Mesodermal cell (in vitro differentiated cells): ENCODE data around the gene DNM2.
"Not testable (repeated sequence)": the region's sequence is repeated elsewhere in the genome, so short reads cannot be mapped to it uniquely, and the experiment has no call there.

ENCODE experiments used
- H3K27ac ChIP-seq: 2 replicates; pipeline ENCODE4 v1.7.0; 2013; ENCODE audit warnings: mild to moderate bottlenecking, low read depth, low read length, moderate library complexity; ENCODE audit not compliant: severe bottlenecking
- H3K36me3 ChIP-seq: 2 replicates; pipeline ENCODE4 v1.7.1; 2013; ENCODE audit warnings: mild to moderate bottlenecking, low read length, moderate library complexity; ENCODE audit not compliant: control insufficient read depth, insufficient read depth
- H3K4me1 ChIP-seq: one replicate; pipeline ENCODE4 v1.7.1; 2013; ENCODE audit warnings: mild to moderate bottlenecking, low read length; ENCODE audit not compliant: insufficient read depth, control insufficient read depth, poor library complexity, severe bottlenecking
- H3K4me3 ChIP-seq: 2 replicates; pipeline ENCODE4 v1.7.0; 2013; ENCODE audit warnings: low read length, control low read depth, mild to moderate bottlenecking; ENCODE audit not compliant: insufficient read depth, poor library complexity, severe bottlenecking; ENCODE audit errors: extremely low read depth
- H3K9me3 ChIP-seq: 2 replicates; pipeline ENCODE4 v1.7.1; 2013; ENCODE audit warnings: mild to moderate bottlenecking, low read length, moderate library complexity; ENCODE audit not compliant: control insufficient read depth
- WGBS, 2 experiments: methylation state at CpG; one replicate each; pipeline ENCODE4 v1.1.5; 2013; ENCODE audit warnings: missing lambda C conversion rate in 2 of 2; ENCODE audit not compliant: insufficient coverage in 2 of 2; 5-methylcytosine and 5-hydroxymethylcytosine counted together

Gene DNM2

DNA sequence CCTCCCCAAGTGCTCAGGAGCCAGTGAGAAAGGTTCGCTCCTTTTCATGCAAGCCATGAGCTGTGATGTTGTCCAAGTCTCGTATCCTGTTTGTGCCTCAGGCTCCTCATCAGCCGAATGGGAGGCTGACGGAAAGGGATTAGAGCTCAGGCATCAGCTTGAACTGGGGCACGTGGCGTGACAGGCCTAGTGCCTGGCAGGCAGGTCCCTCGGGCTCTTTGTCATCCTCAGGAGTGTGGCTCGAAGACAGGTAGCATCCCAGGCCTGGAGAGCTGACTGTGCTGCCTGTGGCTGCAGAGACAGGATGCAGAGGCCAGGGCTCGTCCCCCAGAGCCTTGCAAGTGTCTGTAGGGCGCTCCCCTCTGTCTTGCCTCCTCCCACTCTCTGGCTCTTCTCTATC lies 38.5 kb downstream of the DNM2 start:
- 86 to 87% methylated on average over 8 to 10 of the region's 10 CpGs for WGBS, 2 experiments
- Histone ChIP-seq H3K9me3 (no peaks in the 10 kb centered on the region), H3K36me3 (peaks cover 25% of the 10 kb centered on the region), H3K27ac (no peak overlapping the region), H3K4me3 (no peak overlapping the region), H3K4me1 (peaks cover 20% of the 10 kb centered on the region)

DNA sequence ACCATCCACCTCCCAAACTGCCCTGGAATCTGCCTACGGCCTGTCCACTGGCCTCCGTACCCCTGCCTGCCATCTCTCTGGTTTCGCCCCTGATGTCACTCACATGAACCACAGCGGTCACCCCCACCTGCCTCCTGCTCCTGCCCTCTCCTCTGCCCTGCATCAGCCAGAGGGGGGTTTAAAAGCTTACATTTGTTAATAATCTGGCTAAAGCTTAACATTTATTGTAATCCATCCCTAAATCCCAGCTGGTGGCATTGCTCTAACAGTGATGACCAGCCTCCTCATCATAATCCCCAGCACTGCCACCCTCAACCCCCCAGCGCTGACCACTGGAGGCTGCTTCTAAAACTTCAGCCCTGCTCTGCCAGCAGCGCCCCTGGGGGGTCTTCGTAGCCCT lies 38.9 kb downstream of the DNM2 start:
- Histone ChIP-seq H3K4me3 (no peak overlapping the region), H3K4me1 (peaks cover 19% of the 10 kb centered on the region), H3K27ac (no peak overlapping the region), H3K36me3 (peaks cover 29% of the 10 kb centered on the region), H3K9me3 (no peaks in the 10 kb centered on the region)
- 97 to 98% methylated on average over 4 to 5 of the region's 7 CpGs for WGBS, 2 experiments

DNA sequence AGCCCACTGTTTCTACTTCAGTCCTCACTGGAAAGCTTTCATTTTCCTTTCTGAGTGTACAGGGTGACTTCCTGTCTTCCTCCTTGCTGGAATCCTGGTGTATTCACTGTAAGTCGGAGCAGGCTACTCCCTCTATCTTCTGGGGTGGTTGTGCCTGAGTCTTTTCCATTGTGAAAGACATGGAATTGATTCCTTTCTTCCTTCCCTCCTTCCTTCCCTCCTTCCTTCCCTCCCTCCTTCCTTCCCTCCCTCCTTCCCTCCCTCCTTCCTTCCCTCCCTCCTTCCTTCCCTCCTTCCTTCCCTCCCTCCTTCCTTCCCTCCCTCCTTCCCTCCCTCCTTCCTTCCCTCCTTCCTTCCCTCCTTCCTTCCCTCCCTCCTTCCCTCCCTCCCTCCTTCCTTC lies 40.2 kb downstream of the DNM2 start:
- not testable (repeated sequence) for H3K27ac ChIP-seq, H3K4me3 ChIP-seq, H3K9me3 ChIP-seq
- peaks cover 13% of the 10 kb centered on the region for H3K4me1 ChIP-seq
- H3K36me3 ChIP-seq: peaks cover 36% of the 10 kb centered on the region
- no CpG with 5 or more reads among the region's 1 CpG for WGBS, 2 experiments

DNA sequence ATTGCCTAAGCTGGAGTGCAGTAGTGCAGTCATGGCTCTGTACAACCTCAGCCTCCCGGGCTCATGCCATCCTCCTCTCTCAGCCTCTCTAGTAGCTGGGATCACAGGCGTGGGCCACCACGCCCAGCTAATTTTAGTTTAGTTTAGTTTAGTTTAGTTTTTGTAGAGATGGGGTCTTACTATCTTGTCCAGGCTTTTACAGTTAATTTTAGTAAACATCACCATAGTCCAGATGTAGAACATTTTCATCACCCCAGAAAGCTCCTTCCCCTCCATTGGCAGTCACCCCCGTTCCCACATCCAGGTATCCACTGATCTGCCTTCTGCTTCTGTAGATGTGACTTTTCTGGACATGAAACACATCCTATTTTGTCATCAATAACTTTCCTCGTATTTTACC lies 41.1 kb downstream of the DNM2 start:
- WGBS, 2 experiments: 100% methylated on average over 2 of the region's 5 CpGs
- Histone ChIP-seq H3K9me3 (no peaks in the 10 kb centered on the region), H3K4me1 (peaks cover 12% of the 10 kb centered on the region), H3K36me3 (peaks cover 42% of the 10 kb centered on the region), H3K27ac (no peak overlapping the region), H3K4me3 (no peak overlapping the region)

DNA sequence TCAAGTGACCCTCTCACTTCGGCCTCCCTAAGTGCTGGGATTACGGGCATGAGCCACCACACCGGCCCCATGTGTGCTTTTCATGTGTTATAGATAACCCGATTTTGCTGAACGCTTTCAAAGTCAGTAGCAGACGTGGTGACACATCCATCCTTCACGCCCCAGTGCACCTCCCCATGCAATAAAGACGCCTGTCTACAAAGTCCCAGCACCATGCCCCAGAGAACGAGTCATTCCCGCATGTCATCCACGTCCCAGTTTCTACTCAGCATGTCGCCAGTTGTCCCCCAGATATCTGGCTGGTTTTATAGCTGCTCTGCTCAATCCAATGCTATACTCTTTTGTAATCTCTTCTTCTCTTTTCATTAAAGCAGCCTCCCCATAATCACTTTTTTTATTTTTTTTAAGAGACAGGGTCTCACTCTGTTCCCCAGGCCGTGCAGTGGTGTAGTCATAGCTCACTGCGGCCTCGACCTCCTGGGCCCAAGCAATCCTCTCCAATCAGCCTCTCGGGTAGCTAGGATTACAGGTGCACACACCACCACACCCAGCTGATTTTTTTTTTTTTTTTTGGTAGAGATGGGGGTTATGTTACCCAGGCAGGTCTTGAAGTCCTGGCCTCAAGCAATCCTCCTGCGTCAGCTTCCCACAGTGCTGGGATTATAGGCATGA lies 42.5 kb downstream of the DNM2 start:
- H3K4me1 ChIP-seq: peaks cover 12% of the 10 kb centered on the region
- no peak overlapping the region for H3K4me3 ChIP-seq
- H3K36me3 ChIP-seq: peaks cover 51% of the 10 kb centered on the region
- 85 to 91% methylated on average over 12 to 15 of the region's 17 CpGs for WGBS, 2 experiments
- H3K9me3 ChIP-seq: no peaks in the 10 kb centered on the region
- no peak overlapping the region for H3K27ac ChIP-seq

DNA sequence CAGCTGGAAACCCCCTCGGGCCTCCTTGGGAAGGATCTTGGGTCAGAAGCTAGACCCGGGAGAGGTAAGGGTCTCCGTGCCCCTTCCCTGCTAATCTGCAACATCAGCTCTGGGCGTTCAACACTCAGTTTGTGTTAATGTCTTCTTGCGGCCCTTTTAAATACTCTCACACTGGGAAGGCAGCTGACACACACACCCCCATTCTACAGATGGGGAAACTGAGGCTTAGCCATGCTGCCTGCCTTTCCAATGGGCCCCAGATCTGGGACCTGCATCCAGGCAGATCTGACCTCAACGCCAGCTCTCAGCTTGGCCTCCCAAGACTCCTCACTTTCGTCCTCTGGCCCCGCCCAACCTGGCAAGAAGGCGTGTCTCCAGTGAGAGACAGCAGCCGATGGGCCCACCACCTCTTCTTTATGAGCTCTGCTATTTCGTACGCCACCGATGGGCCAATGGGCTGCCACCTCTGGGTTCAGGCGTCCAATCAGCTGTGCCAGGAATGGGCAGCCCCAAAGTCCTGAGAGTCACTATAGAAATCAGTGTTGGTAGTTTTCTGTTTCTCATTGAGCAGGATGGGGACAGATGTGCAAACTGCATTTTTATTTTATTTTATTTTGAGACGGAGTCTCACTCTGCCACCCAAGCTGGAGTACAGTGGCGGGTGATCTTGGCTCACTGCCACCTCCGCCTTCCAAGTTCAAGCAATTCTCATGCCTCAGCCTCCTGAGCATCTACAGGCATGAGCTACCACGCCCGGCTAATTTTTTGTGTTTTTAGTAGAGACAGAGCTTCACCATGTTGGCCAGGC lies 43.8 kb downstream of the DNM2 start:
- Histone ChIP-seq H3K36me3 (peaks cover 50% of the 10 kb centered on the region), H3K4me3 (no peak overlapping the region), H3K27ac (no peak overlapping the region), H3K4me1 (peaks cover 12% of the 10 kb centered on the region), H3K9me3 (no peaks in the 10 kb centered on the region)
- WGBS, 2 experiments: 96 to 99% methylated on average over 18 to 19 of the region's 19 CpGs

DNA sequence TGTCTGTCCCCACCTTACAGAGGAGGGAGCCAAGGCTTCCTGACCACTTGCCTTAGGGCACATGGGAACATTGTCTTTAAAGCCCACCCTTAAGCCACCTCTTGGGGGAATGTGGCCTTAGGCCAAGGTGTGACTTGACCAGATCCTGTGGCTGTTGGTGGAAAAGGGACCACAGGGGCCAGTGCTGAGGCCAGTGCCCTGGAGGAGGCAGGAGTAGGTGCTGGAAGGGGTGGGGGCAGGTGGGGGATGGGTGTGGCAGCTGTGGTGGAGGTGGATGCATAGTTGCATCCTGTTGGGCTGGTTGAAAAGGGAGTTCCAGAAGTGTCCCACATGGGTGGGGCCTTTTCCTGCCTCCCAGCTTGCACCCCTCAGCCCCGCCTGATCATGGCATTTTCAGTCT lies 44.8 kb downstream of the DNM2 start:
- Histone ChIP-seq H3K27ac (no peak overlapping the region), H3K4me3 (no peak overlapping the region), H3K9me3 (no peaks in the 10 kb centered on the region), H3K4me1 (peaks cover 12% of the 10 kb centered on the region), H3K36me3 (peaks cover 50% of the 10 kb centered on the region)
- 100% methylated on average over 1 of the region's 1 CpG; no CpG with 5 or more reads in 1 of the 2 experiments for WGBS, 2 experiments

DNA sequence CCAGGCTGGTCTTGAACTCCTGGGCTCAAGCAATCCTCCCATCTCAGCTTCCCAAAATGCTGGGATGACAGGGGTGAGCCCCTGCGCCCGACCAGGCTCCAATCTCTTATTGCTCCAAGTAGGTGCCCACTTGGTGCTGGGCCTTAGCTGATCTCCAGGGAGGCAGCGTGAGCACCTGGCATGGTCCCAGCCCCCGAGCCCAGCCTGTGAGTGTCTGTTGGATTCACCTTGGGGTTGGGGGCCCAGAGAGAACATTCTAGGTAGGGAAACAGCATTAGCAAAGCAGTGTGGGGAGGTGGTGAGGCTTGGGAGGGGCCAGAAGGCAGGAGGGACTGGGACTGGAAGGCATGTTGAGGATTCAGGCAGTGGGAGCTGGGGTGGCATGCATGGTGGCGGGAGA lies 45.5 kb downstream of the DNM2 start:
- 79 to 80% methylated on average over 1 to 5 of the region's 5 CpGs for WGBS, 2 experiments

DNA sequence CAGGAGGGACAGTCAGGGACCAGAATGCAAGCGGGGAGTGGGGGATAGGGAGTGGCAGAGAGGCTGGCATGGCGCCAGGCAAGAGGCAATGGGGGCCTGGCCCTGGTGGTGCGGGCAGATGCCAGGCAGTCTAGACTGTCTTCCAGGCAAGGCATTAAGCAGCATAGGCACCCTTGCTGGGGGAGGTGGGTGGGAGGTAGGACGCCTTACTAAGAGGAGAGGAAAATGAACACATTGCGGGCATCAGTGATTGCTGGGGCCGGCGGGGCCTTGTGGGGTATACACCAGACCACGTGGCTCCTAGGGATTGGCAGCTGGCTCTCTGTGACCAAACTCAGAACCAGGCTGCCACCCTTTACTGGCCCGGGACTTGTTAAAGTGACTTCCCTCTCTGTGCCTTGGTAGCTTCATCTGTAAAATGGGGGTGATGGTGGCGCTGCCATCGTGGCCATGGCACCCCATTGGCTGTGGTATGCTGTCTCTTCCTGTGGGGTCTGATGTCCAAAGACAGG lies 46.0 kb downstream of the DNM2 start:
- Histone ChIP-seq H3K27ac (no peak overlapping the region), H3K4me3 (no peak overlapping the region), H3K9me3 (no peaks in the 10 kb centered on the region), H3K36me3 (peaks cover 52% of the 10 kb centered on the region), H3K4me1 (peaks cover 12% of the 10 kb centered on the region)
- 72 to 78% methylated on average over 9 to 11 of the region's 11 CpGs for WGBS, 2 experiments

More for the DNA sequence above, 45.5 kb downstream of the DNM2 start:
- Histone ChIP-seq H3K4me3 (no peak overlapping the region), H3K27ac (no peak overlapping the region), H3K4me1 (peaks cover 12% of the 10 kb centered on the region), H3K36me3 (peaks cover 52% of the 10 kb centered on the region), H3K9me3 (no peaks in the 10 kb centered on the region)

DNA sequence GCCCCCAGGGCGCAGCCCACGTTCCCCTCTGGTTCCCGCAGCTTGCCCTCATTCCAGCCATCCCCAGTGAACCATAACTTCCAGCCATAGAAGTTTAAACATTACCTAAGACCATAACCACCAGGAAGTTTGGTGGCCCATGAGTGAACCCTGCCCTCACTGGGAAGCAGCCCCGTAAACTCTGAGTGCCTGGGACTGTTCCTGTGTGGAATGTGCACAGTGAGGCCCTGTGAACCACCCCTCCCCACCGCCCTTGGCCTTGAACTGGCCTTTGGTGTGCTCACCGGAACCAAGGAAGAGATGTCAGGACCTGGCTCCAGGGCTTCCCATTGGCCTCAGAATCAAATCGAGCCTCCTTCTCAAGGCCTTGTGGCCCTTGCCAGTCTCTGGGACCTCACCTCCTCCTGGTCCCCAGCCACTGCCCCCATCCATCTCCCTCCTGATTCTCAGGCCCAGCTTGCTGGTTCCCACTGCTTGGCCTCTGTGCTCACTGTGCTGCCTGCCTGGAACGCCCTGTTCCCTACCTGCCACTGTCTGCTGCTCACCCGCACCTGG lies 46.5 kb downstream of the DNM2 start:
- 96 to 97% methylated on average over 7 to 9 of the region's 9 CpGs for WGBS, 2 experiments

More for the DNA sequence above, 46.5 kb downstream of the DNM2 start:
- no peak overlapping the region for H3K27ac ChIP-seq
- peaks cover 52% of the 10 kb centered on the region for H3K36me3 ChIP-seq
- H3K9me3 ChIP-seq: no peaks in the 10 kb centered on the region
- H3K4me1 ChIP-seq: peaks cover 15% of the 10 kb centered on the region
- no peak overlapping the region for H3K4me3 ChIP-seq
